Right lobe of liver (tissue), 6 donors: ENCODE measurements around the gene WDR19. TPM values are rescaled to one million over a fixed set of nuclear protein-coding genes. Genes with fewer than 3 reads are reported as not detected.
"Not testable (repeated sequence)": the region's sequence is repeated elsewhere in the genome, so short reads cannot be mapped to it uniquely, and the experiment has no call there.

Experiments used
- ATAC-seq, 4 donors: fragments of 200-7000 bp; cut with Tn5 transposase; one replicate each; pipeline ENCODE4 v1.9.1; 2020; ENCODE audit warnings: mild to moderate bottlenecking in 4 of 4, moderate library complexity in 4 of 4
- DNase-seq, 3 donors: peaks; one replicate each; pipeline ENCODE4 v3.0.0-alpha.2; 2020
- H3K27ac ChIP-seq, 3 donors: fragments of 200-600 bp; one replicate each; pipeline ENCODE4 v1.8.0; 2022
- H3K27me3 ChIP-seq, 2 donors: fragments of 200-600 bp; one replicate each; pipeline ENCODE4 v1.8.0; 2022
- H3K36me3 ChIP-seq, 4 donors: fragments of 200-600 bp; sonication (generic) in 1 of 4; one replicate each; pipeline versions ENCODE4 v1.5.1 to v1.8.0; 2017 to 2022; ENCODE audit warnings: control low read depth in 1 of 4
- H3K4me1 ChIP-seq, 4 donors: fragments of 200-600 bp; sonication (generic) in 1 of 4; one replicate each; pipeline versions ENCODE4 v1.5.1 to v1.8.0; 2017 to 2022; ENCODE audit warnings: control low read depth in 1 of 4
- H3K4me3 ChIP-seq, 3 donors: fragments of 200-600 bp; one replicate each; pipeline ENCODE4 v1.8.0; 2022
- H3K9me3 ChIP-seq, 4 donors: fragments of 200-600 bp; sonication (generic) in 1 of 4; one replicate each; pipeline versions ENCODE4 v1.5.1 to v1.8.0; 2017 to 2022; ENCODE audit warnings: control low read depth in 1 of 4
- CTCF ChIP-seq, 4 donors: fragments of 200-600 bp in 3 of 4; fragments of 450-650 bp in 1 of 4; IDR thresholded peaks; one replicate each; pipeline versions ENCODE4 v1.5.1 to v1.8.0; 2016 to 2022; ENCODE audit warnings: antibody characterized with exemption in 4 of 4, mild to moderate bottlenecking in 2 of 4
- POLR2A ChIP-seq: fragments of 450-650 bp; IDR thresholded peaks from one replicate; pipeline ENCODE4 v1.6.1; 2017; ENCODE audit warnings: antibody characterized with exemption, mild to moderate bottlenecking
- WGBS: methylation state at CpG from one replicate; pipeline ENCODE4 v1.1.6; 2018; ENCODE audit warnings: low coverage, low lambda C conversion rate; ENCODE audit not compliant: insufficient coverage; ENCODE audit errors: missing lambda C conversion rate; 5-methylcytosine and 5-hydroxymethylcytosine counted together
- intact Hi-C, 2 donors: fragments of 100-400 bp; cut with DNase I; formaldehyde crosslinking; loops; one replicate each; pipeline versions ENCODE4 v1.11.2 to v1.14.1; 2022
- total RNA-seq, 6 experiments: library from RNA; depleted of rRNA in 2 of 6; stranded (reverse); fragments of >200 nt in 2 of 6; fragmentation: NEBNext Ultra II Directional in 3 of 6; extraction: Animal tissue kit (Norgen Biotek cat#: 25700) in 3 of 6; gene quantifications; one replicate each; pipeline versions ENCODE4 v1.1.0 to v1.2.4, GENCODE V29; 2016 to 2023
- donor health status: DM: no; HTN: yes; CAD: no.
- donor health status: DM: no; HTN: no; CAD: no.
- donor health status: DM: no; HTN: no; CAD: no.
- donor health status: DM: no; HTN: yes; CAD: no.
- donor health status: DM: no; HTN: yes; CAD: no.

Gene WDR19
- total RNA-seq, 6 experiments from 2014 or later = 11.4 to 22.2 (median 16.9) TPM

- Histone ChIP-seq H3K27me3 (no peaks in the 10 kb centered on the region), H3K27ac (no peak overlapping the region), H3K36me3 (peaks cover 0 to 49% (median 10%) of the 10 kb centered on the region in 4 donors), H3K4me3 (no peak overlapping the region), H3K4me1 (no peaks in the 10 kb centered on the region), H3K9me3 (no peaks in the 10 kb centered on the region)
- no peak for DNase-seq
- intact Hi-C loops = no loop called here
- peak in 1 of 4 donors; percentile 33 for ATAC-seq
- 100% methylated on average over 1 of the region's 2 CpGs for WGBS
- TF ChIP-seq POLR2A (no peak), CTCF (IDR thresholded peaks at IDR 0.05) (no peak)
These were observed 103.9 kb downstream of the WDR19 start for GRCh38 chr4:39286263-39286662.

GRCh38 chr4:39287223-39287622 is 104.9 kb downstream of the WDR19 start:
- TF ChIP-seq CTCF (IDR thresholded peaks at IDR 0.05) (no peak), POLR2A (no peak)
- Histone ChIP-seq H3K9me3 (no peaks in the 10 kb centered on the region), H3K27me3 (no peaks in the 10 kb centered on the region), H3K4me3 (no peak overlapping the region), H3K36me3 (peaks cover 0 to 56% (median 12%) of the 10 kb centered on the region in 4 donors), H3K27ac (no peak overlapping the region), H3K4me1 (no peaks in the 10 kb centered on the region)
- intact Hi-C loops = no loop called here
- 91% methylated on average over 4 of the region's 4 CpGs for WGBS
- DNase-seq = no peak
- no peak for ATAC-seq

- H3K36me3 ChIP-seq = peaks cover 0 to 57% (median 14%) of the 10 kb centered on the region in 4 donors
- intact Hi-C loops = no loop called here
- 100% methylated on average over 2 of the region's 2 CpGs for WGBS
These were observed 109.4 kb downstream of the WDR19 start for GRCh38 chr4:39291686-39292085.

GRCh38 chr4:39292433-39292832 is 110.1 kb downstream of the WDR19 start:
- H3K36me3 ChIP-seq = peaks cover 0 to 51% (median 14%) of the 10 kb centered on the region in 4 donors
- DNase-seq, H3K27ac ChIP-seq, H3K4me3 ChIP-seq, H3K9me3 ChIP-seq, H3K4me1 ChIP-seq, H3K27me3 ChIP-seq, ATAC-seq, intact Hi-C loops: not testable (repeated sequence)
- WGBS = 90% methylated on average over 5 of the region's 5 CpGs

More at GRCh38 chr4:39291686-39292085, 109.4 kb downstream of the WDR19 start:
- DNase-seq (no peak), ATAC-seq (no peak)
- H3K4me1 ChIP-seq = no peaks in the 10 kb centered on the region
- no peak overlapping the region for H3K4me3 ChIP-seq
- no peak overlapping the region for H3K27ac ChIP-seq
- TF ChIP-seq CTCF (IDR thresholded peaks at IDR 0.05) = no peak
- TF ChIP-seq POLR2A = no peak
- H3K9me3 ChIP-seq = no peaks in the 10 kb centered on the region
- H3K27me3 ChIP-seq = no peaks in the 10 kb centered on the region

- Histone ChIP-seq H3K9me3 (no peaks in the 10 kb centered on the region), H3K27me3 (no peaks in the 10 kb centered on the region), H3K36me3 (peaks cover 0 to 44% (median 7%) of the 10 kb centered on the region in 4 donors), H3K4me1 (no peaks in the 10 kb centered on the region), H3K27ac (no peak overlapping the region), H3K4me3 (no peak overlapping the region)
- no peak for ATAC-seq
- intact Hi-C loops = no loop called here
- no peak for DNase-seq
- no peak for TF ChIP-seq CTCF (IDR thresholded peaks at IDR 0.05)
- no peak for TF ChIP-seq POLR2A
- WGBS = 95% methylated on average over 8 of the region's 8 CpGs
These were observed 113.5 kb downstream of the WDR19 start for GRCh38 chr4:39295784-39296183.
